HCT116 (cell line): ENCODE data around the gene SMIM45.

Experiments
- ATAC-seq: fragments of 200-7000 bp; cut with Tn5 transposase; 2 replicates; pipeline ENCODE4 v1.9.1; 2020; ENCODE audit warnings: mild to moderate bottlenecking, moderate library complexity
- BruUV-seq: library from RNA; stranded (reverse); fragments of 400-500 nt; replicated peaks from 2 replicates; lab custom pipeline; 2021; lab: Mats Ljungman, UMichigan
- CTCF ChIA-PET: fragments of 300-600 bp; sonication (Branson Sonifier 250); formaldehyde crosslinking; loops from one replicate; lab custom pipeline; 2021; ENCODE audit warnings: antibody characterized with exemption; lab: Charles Lee
- POLR2A ChIA-PET: fragments of 300-600, 350-600 bp; sonication (Branson Sonifier 250); formaldehyde crosslinking; loops from one replicate; lab custom pipeline; 2021; ENCODE audit warnings: antibody characterized with exemption; lab: Charles Lee
- RAD21 ChIA-PET, 2 experiments: fragments of 300-600 bp; sonication (Branson Sonifier 250); formaldehyde crosslinking; loops; one replicate each; lab custom pipeline; 2023; ENCODE audit warnings: low total read pairs in 2 of 2; ENCODE audit not compliant: uncharacterized antibody in 2 of 2, unreplicated experiment in 2 of 2, low non-redundant PET in 1 of 2; lab: Charles Lee
- DNase-seq: peaks from one replicate; pipeline ENCODE4 v3.0.0-alpha.2; 2010; ENCODE audit warnings: low read depth, low spot score
- H2AFZ ChIP-seq: fragments of 200-600 bp; shearing (Covaris generic), sonication (generic); 2 replicates; pipeline ENCODE4 v1.6.1; 2017; ENCODE audit warnings: low read depth, mixed run types, mixed read lengths, antibody characterized with exemption, low read length; ENCODE audit not compliant: poor library complexity, severe bottlenecking
- H3K27ac ChIP-seq: 2 replicates; pipeline ENCODE4 v1.5.1; 2012; ENCODE audit warnings: low read depth, low read length
- H3K27me3 ChIP-seq: fragments of 200-600 bp; sonication (generic); 2 replicates; pipeline ENCODE4 v1.6.1; 2016; ENCODE audit warnings: mixed run types, low read length, mixed read lengths; ENCODE audit not compliant: insufficient read depth
- H3K36me3 ChIP-seq, 2 experiments: fragments of 200-500 bp in 1 of 2; fragments of 200-600 bp in 1 of 2; sonication (Bioruptor generic) in 1 of 2; sonication (generic) in 1 of 2; 2 replicates each; pipeline versions ENCODE4 v1.5.1 to v1.6.1; 2014 to 2016; ENCODE audit warnings: low read length in 2 of 2, inconsistent platforms in 1 of 2, mixed read lengths in 1 of 2, mixed run types in 1 of 2; ENCODE audit not compliant: insufficient read depth in 2 of 2, control insufficient read depth in 1 of 2
- H3K4me1 ChIP-seq, 2 experiments: fragments of 200-600 bp in 1 of 2; sonication (generic) in 1 of 2; 2 replicates each; pipeline versions ENCODE4 v1.5.1 to v1.6.1; 2012 to 2017; ENCODE audit warnings: low read length in 2 of 2, inconsistent platforms in 1 of 2, mild to moderate bottlenecking in 1 of 2, mixed read lengths in 1 of 2, mixed run types in 1 of 2, moderate library complexity in 1 of 2; ENCODE audit not compliant: insufficient read depth in 2 of 2, control insufficient read depth in 1 of 2
- H3K4me2 ChIP-seq: fragments of 200-600 bp; sonication (generic); 2 replicates; pipeline ENCODE4 v1.6.1; 2017; ENCODE audit warnings: mixed run types, low read length, mixed read lengths
- H3K4me3 ChIP-seq, 2 experiments: fragments of 200-600 bp in 1 of 2; sonication (generic) in 1 of 2; replicated peaks in 1 of 2; 2 replicates each; pipeline ENCODE4 v1.5.1; 2011 to 2016; ENCODE audit warnings: low read length in 2 of 2, control low read depth in 1 of 2, low read depth in 1 of 2, mild to moderate bottlenecking in 1 of 2, mixed read lengths in 1 of 2, mixed run types in 1 of 2
- H3K79me2 ChIP-seq: fragments of 200-600 bp; sonication (generic); 2 replicates; pipeline ENCODE4 v1.6.1; 2017; ENCODE audit warnings: mild to moderate bottlenecking, mixed run types, low read length, moderate library complexity, mixed read lengths; ENCODE audit not compliant: insufficient read depth
- H3K9ac ChIP-seq: fragments of 200-600 bp; sonication (generic); 2 replicates; pipeline ENCODE4 v1.6.1; 2016; ENCODE audit warnings: low read length, mixed read lengths
- H3K9me2 ChIP-seq: fragments of 200-600 bp; sonication (generic), shearing (Covaris generic); 2 replicates; pipeline ENCODE4 v1.6.1; 2017; ENCODE audit warnings: mixed run types, mild to moderate bottlenecking, moderate library complexity; ENCODE audit not compliant: insufficient read depth
- H3K9me3 ChIP-seq, 2 experiments: fragments of 200-500 bp in 1 of 2; fragments of 200-600 bp in 1 of 2; sonication (Bioruptor generic) in 1 of 2; sonication (generic) in 1 of 2; 2 replicates each; pipeline ENCODE4 v1.6.1; 2014 to 2017; ENCODE audit warnings: low read length in 2 of 2, mixed read lengths in 2 of 2, inconsistent platforms in 1 of 2, low read depth in 1 of 2, mild to moderate bottlenecking in 1 of 2, mixed run types in 1 of 2, moderate library complexity in 1 of 2; ENCODE audit not compliant: control insufficient read depth in 1 of 2, insufficient read depth in 1 of 2
- H4K20me1 ChIP-seq: fragments of 200-600 bp; sonication (generic), shearing (Covaris generic); 2 replicates; pipeline ENCODE4 v1.6.1; 2017; ENCODE audit warnings: mixed run types, mild to moderate bottlenecking, moderate library complexity; ENCODE audit not compliant: insufficient read depth
- CBX3 ChIP-seq: IDR thresholded peaks from 2 replicates; pipeline ENCODE4 v1.6.1; 2012; ENCODE audit warnings: low read depth
- CTCF ChIP-seq, 3 experiments: fragments of 200-600 bp in 1 of 3; sonication (generic) in 1 of 3; IDR thresholded peaks in 2 of 3; conservative IDR thresholded peaks in 1 of 3; 2 replicates each; pipeline ENCODE4 v1.5.1; 2012 to 2017; ENCODE audit warnings: low read depth in 2 of 3, low read length in 2 of 3, antibody characterized with exemption in 1 of 3, borderline replicate concordance in 1 of 3, control low read depth in 1 of 3, mild to moderate bottlenecking in 1 of 3, mixed read lengths in 1 of 3, mixed run types in 1 of 3, moderate library complexity in 1 of 3; ENCODE audit not compliant: insufficient read depth in 1 of 3
- EGR1 ChIP-seq: IDR thresholded peaks from 2 replicates; pipeline ENCODE4 v1.6.1; 2012; ENCODE audit warnings: low read depth
- ELF1 ChIP-seq: IDR thresholded peaks from 2 replicates; pipeline ENCODE4 v1.6.1; 2012; ENCODE audit warnings: low read depth, borderline replicate concordance
- EZH2 ChIP-seq: fragments of 200-600 bp; sonication (generic); IDR thresholded peaks from 2 replicates; pipeline ENCODE4 v1.6.1; 2017; ENCODE audit warnings: antibody characterized with exemption, mixed run types
- EZH2phosphoT487 ChIP-seq: fragments of 200-600 bp; IDR thresholded peaks from 2 replicates; pipeline ENCODE4 v1.6.1; 2018; ENCODE audit warnings: antibody characterized with exemption, borderline replicate concordance
- FOSL1 ChIP-seq: IDR thresholded peaks from 2 replicates; pipeline ENCODE4 v1.6.1; 2012; ENCODE audit warnings: low read depth
- JUND ChIP-seq: IDR thresholded peaks from 2 replicates; pipeline ENCODE4 v1.6.1; 2012
- MAX ChIP-seq: IDR thresholded peaks from 2 replicates; pipeline ENCODE4 v1.6.1; 2012
- POLR2A ChIP-seq: IDR thresholded peaks from 2 replicates; pipeline ENCODE4 v1.7.0; 2011; ENCODE audit warnings: borderline replicate concordance; ENCODE audit not compliant: insufficient read depth, insufficient read length; ENCODE audit errors: extremely low read depth
- POLR2AphosphoS5 ChIP-seq: IDR thresholded peaks from 2 replicates; pipeline ENCODE4 v1.6.1; 2011; ENCODE audit warnings: mild to moderate bottlenecking, low read depth, low read length, moderate library complexity
- REST ChIP-seq: IDR thresholded peaks from 2 replicates; pipeline ENCODE4 v1.6.1; 2012; ENCODE audit warnings: low read depth
- SIN3A ChIP-seq: IDR thresholded peaks from 2 replicates; pipeline ENCODE4 v1.6.1; 2012; ENCODE audit warnings: low read depth
- SP1 ChIP-seq: IDR thresholded peaks from 2 replicates; pipeline ENCODE4 v1.6.1; 2012; ENCODE audit warnings: low read depth
- SRF ChIP-seq: IDR thresholded peaks from 2 replicates; pipeline ENCODE4 v1.6.1; 2012; ENCODE audit warnings: low read depth
- TCF7L2 ChIP-seq: IDR thresholded peaks from 2 replicates; pipeline ENCODE4 v1.7.0; 2011; ENCODE audit warnings: borderline replicate concordance, inconsistent platforms; ENCODE audit not compliant: insufficient read depth, insufficient read length; ENCODE audit errors: extremely low read depth
- ZFX ChIP-seq: fragments of 450-650 bp; IDR thresholded peaks from 2 replicates; pipeline ENCODE4 v1.6.1; 2017
- ZNF274 ChIP-seq: fragments of 200-500 bp; sonication (Bioruptor generic); IDR thresholded peaks from 2 replicates; pipeline ENCODE4 v1.6.1; 2014; ENCODE audit warnings: mild to moderate bottlenecking, low read depth, low read length, inconsistent platforms
- intact Hi-C: fragments of 100-400 bp; cut with micrococcal nuclease; formaldehyde crosslinking; loops from 2 replicates; pipeline ENCODE4 v1.10.0; 2022

The SMIM45 gene

GRCh38 chr22:41952713-41953112 lies 763 bp downstream of the SMIM45 start:
- H3K27ac ChIP-seq: no peak overlapping the region
- no peak overlapping the region for H3K4me2 ChIP-seq
- intact Hi-C loops: no loop called here
- H3K79me2 ChIP-seq: no peaks in the 10 kb centered on the region
- DNase-seq (no peak), ATAC-seq (no peak)
- no peaks in the 10 kb centered on the region for H3K9me2 ChIP-seq
- H3K4me1 ChIP-seq: peaks cover 4 to 15% of the 10 kb centered on the region in 2 experiments; a peak in 3 of 4 replicates
- H3K4me3 ChIP-seq: no peak overlapping the region
- ChIA-PET RAD21 (no interaction called here), CTCF (no interaction called here), POLR2A (no interaction called here)
- no peaks in the 10 kb centered on the region for H3K9me3 ChIP-seq
- BruUV-seq: no TSS peak
- H3K27me3 ChIP-seq: no peaks in the 10 kb centered on the region
- no peak overlapping the region for H3K9ac ChIP-seq
- TF ChIP-seq EZH2phosphoT487 (no peak), ELF1 (no peak), JUND (no peak), SP1 (no peak), ZFX (no peak), CBX3 (no peak), EZH2 (no peak), FOSL1 (no peak), TCF7L2 (no peak), POLR2AphosphoS5 (no peak), ZNF274 (no peak), CTCF (IDR thresholded peaks at IDR 0.05 in 2 of 3, conservative IDR thresholded peaks at IDR 0.05 in 1 of 3; ENCODE audit: borderline replicate concordance in 1 of 3, insufficient read depth in 1 of 3, low read depth in 2 of 3, low read length in 2 of 3) (no peak), SRF (no peak), EGR1 (no peak), POLR2A (no peak), REST (no peak), SIN3A (no peak), MAX (no peak)
- TF ChIP-seq, all 23 proteins: peak for 0
- no peaks in the 10 kb centered on the region for H4K20me1 ChIP-seq
- H2AFZ ChIP-seq: no peak overlapping the region
- no peaks in the 10 kb centered on the region for H3K36me3 ChIP-seq
